Neural cell (in vitro differentiated cells): Measurements from ENCODE around the gene CSKMT. TPM values are rescaled to one million over a fixed set of nuclear protein-coding genes. Genes with fewer than 3 reads are reported as not detected.

Experiments
- H2AFZ ChIP-seq: fragments of 200-600, 300-800 bp; sonication (generic), shearing (Covaris generic); 2 replicates; pipeline ENCODE4 v1.6.0; 2014; ENCODE audit warnings: low read depth, mild to moderate bottlenecking, antibody characterized with exemption, low read length, moderate library complexity
- H3F3A ChIP-seq: fragments of 200-600 bp; shearing (Covaris generic); 2 replicates; pipeline ENCODE4 v1.6.1; 2016; ENCODE audit warnings: mild to moderate bottlenecking, moderate library complexity, mixed read lengths, antibody characterized with exemption, low read length; ENCODE audit not compliant: insufficient read depth, poor library complexity, severe bottlenecking
- H3K27ac ChIP-seq: fragments of 200-600, 300-800 bp; sonication (generic), shearing (Covaris generic); 2 replicates; pipeline ENCODE4 v1.5.1; 2014; ENCODE audit warnings: mild to moderate bottlenecking, low read length, moderate library complexity
- H3K27me3 ChIP-seq: fragments of 300-800, 200-600 bp; sonication (generic), shearing (Covaris generic); 2 replicates; pipeline ENCODE4 v1.6.0; 2014; ENCODE audit warnings: mild to moderate bottlenecking, low read depth, low read length, moderate library complexity; ENCODE audit not compliant: insufficient read depth
- H3K36me3 ChIP-seq: fragments of 300-800, 200-600 bp; sonication (generic), shearing (Covaris generic); 2 replicates; pipeline ENCODE4 v1.5.1; 2014; ENCODE audit warnings: mild to moderate bottlenecking, antibody characterized with exemption, low read length, moderate library complexity; ENCODE audit not compliant: insufficient read depth
- H3K4me2 ChIP-seq: fragments of 300-800, 200-600 bp; sonication (generic), shearing (Covaris generic); 2 replicates; pipeline ENCODE4 v1.6.0; 2014; ENCODE audit warnings: mild to moderate bottlenecking, low read length
- H3K4me3 ChIP-seq: fragments of 300-800, 200-600 bp; sonication (generic), shearing (Covaris generic); 2 replicates; pipeline ENCODE4 v1.5.1; 2014; ENCODE audit warnings: mild to moderate bottlenecking, low read length, moderate library complexity
- H3K79me2 ChIP-seq: fragments of 200-600 bp; shearing (Covaris generic); replicated peaks from 2 replicates; pipeline ENCODE4 v1.6.0; 2014; ENCODE audit warnings: mild to moderate bottlenecking, low read length, moderate library complexity; ENCODE audit not compliant: insufficient read depth
- H3K9ac ChIP-seq: fragments of 300-800, 200-600 bp; sonication (generic), shearing (Covaris generic); 2 replicates; pipeline ENCODE4 v1.6.1; 2016; ENCODE audit warnings: mild to moderate bottlenecking, low read length, mixed read lengths
- H3K9me2 ChIP-seq: fragments of 200-600 bp; shearing (Covaris generic); 2 replicates; pipeline ENCODE4 v1.6.1; 2016; ENCODE audit warnings: mild to moderate bottlenecking, low read length, mixed read lengths; ENCODE audit not compliant: insufficient read depth
- H3K9me3 ChIP-seq: fragments of 200-600, 300-800 bp; sonication (generic), shearing (Covaris generic); 2 replicates; pipeline ENCODE4 v1.6.1; 2016; ENCODE audit warnings: mild to moderate bottlenecking, mixed run types, low read length, moderate library complexity, mixed read lengths
- H4K20me1 ChIP-seq: fragments of 200-600 bp; shearing (Covaris generic); 2 replicates; pipeline ENCODE4 v1.6.1; 2016; ENCODE audit warnings: mild to moderate bottlenecking, mixed run types; ENCODE audit not compliant: insufficient read depth
- CTCF ChIP-seq: fragments of 450-650 bp; IDR thresholded peaks from 2 replicates; pipeline ENCODE4 v1.5.1; 2014; ENCODE audit warnings: antibody characterized with exemption, mild to moderate bottlenecking, moderate library complexity; ENCODE audit not compliant: poor library complexity, severe bottlenecking
- EP300 ChIP-seq: fragments of 450-650 bp; conservative IDR thresholded peaks from 2 replicates; pipeline ENCODE4 v1.6.1; 2014; ENCODE audit warnings: antibody characterized with exemption, mild to moderate bottlenecking, moderate library complexity; ENCODE audit not compliant: poor library complexity, severe bottlenecking
- EZH2 ChIP-seq: fragments of 200-600, 300-800 bp; shearing (Covaris generic), sonication (generic); IDR thresholded peaks from 2 replicates; pipeline ENCODE4 v1.6.1; 2014; ENCODE audit warnings: antibody characterized with exemption, low read length, borderline replicate concordance, mild to moderate bottlenecking; ENCODE audit not compliant: insufficient read depth, poor library complexity, severe bottlenecking
- MXI1 ChIP-seq: fragments of 450-650 bp; conservative IDR thresholded peaks from 2 replicates; pipeline ENCODE4 v1.6.1; 2014; ENCODE audit warnings: antibody characterized with exemption, mild to moderate bottlenecking; ENCODE audit not compliant: poor library complexity, severe bottlenecking
- POLR2AphosphoS5 ChIP-seq: IDR thresholded peaks from 2 replicates; pipeline ENCODE4 v1.6.1; 2012
- RAD21 ChIP-seq: fragments of 450-650 bp; conservative IDR thresholded peaks from 2 replicates; pipeline ENCODE4 v1.6.1; 2014; ENCODE audit warnings: antibody characterized with exemption, mild to moderate bottlenecking, moderate library complexity
- REST ChIP-seq: IDR thresholded peaks from 2 replicates; pipeline ENCODE4 v1.6.1; 2012; ENCODE audit warnings: borderline replicate concordance
- SMC3 ChIP-seq: fragments of 450-650 bp; conservative IDR thresholded peaks from 2 replicates; pipeline ENCODE4 v1.6.1; 2014; ENCODE audit warnings: antibody characterized with exemption, mild to moderate bottlenecking, moderate library complexity; ENCODE audit not compliant: poor library complexity
- TAF1 ChIP-seq: IDR thresholded peaks from 2 replicates; pipeline ENCODE4 v1.6.1; 2012; ENCODE audit warnings: low read depth
- polyA plus RNA-seq: library from polyadenylated mRNA; depleted of rRNA; stranded (reverse); fragments of >200 nt; gene quantifications from 2 replicates; pipeline ENCODE4 v1.2.3, GENCODE V29; 2014

Gene CSKMT
- polyA plus RNA-seq, 1 donor from 2014 or later, result 16.0 TPM

GRCh38 chr11:62622476-62623089 is 42.5 kb upstream of the CSKMT start:
- Histone ChIP-seq H3K79me2 (peaks cover 8% of the 10 kb centered on the region), H3F3A (peaks cover 6% of the 10 kb centered on the region), H3K27me3 (no peaks in the 10 kb centered on the region), H4K20me1 (no peaks in the 10 kb centered on the region), H2AFZ (peak overlapping the region; percentile 18), H3K9me2 (no peaks in the 10 kb centered on the region), H3K4me3 (peak overlapping the region; percentile 81), H3K9ac (peak overlapping the region; percentile 93), H3K9me3 (no peaks in the 10 kb centered on the region), H3K36me3 (no peaks in the 10 kb centered on the region), H3K27ac (peak overlapping the region; percentile 78), H3K4me2 (peak overlapping the region; percentile 70)
- no peak for TF ChIP-seq EP300
- no peak for TF ChIP-seq POLR2AphosphoS5
- TF ChIP-seq REST, result no peak
- no peak for TF ChIP-seq RAD21
- no peak for TF ChIP-seq SMC3
- no peak for TF ChIP-seq CTCF
- no peak for TF ChIP-seq EZH2
- no peak for TF ChIP-seq MXI1
- no peak for TF ChIP-seq TAF1

GRCh38 chr11:62627713-62628112 is 37.4 kb upstream of the CSKMT start:
- no peaks in the 10 kb centered on the region for H3K9me3 ChIP-seq
- no peaks in the 10 kb centered on the region for H3K36me3 ChIP-seq
- no peak overlapping the region for H2AFZ ChIP-seq
- no peak overlapping the region for H3K4me3 ChIP-seq
- H3K27me3 ChIP-seq, result no peaks in the 10 kb centered on the region
- TF ChIP-seq EZH2 (no peak), TAF1 (no peak), SMC3 (no peak), POLR2AphosphoS5 (no peak), MXI1 (no peak), CTCF (no peak), EP300 (no peak), RAD21 (no peak), REST (no peak)
- H3F3A ChIP-seq, result peaks cover 2% of the 10 kb centered on the region
- H3K9ac ChIP-seq, result no peak overlapping the region
- no peak overlapping the region for H3K27ac ChIP-seq
- H3K9me2 ChIP-seq, result no peaks in the 10 kb centered on the region
- no peak overlapping the region for H3K4me2 ChIP-seq
- no peaks in the 10 kb centered on the region for H4K20me1 ChIP-seq
- no peaks in the 10 kb centered on the region for H3K79me2 ChIP-seq
